Endothelial cell (in vitro differentiated cells): ENCODE measurements around the gene GRB10. TPM values are rescaled to one million over a fixed set of nuclear protein-coding genes. Genes with fewer than 3 reads are reported as not detected.

Experiments used
- DNase-seq: peaks from one replicate; pipeline ENCODE4 v3.0.0; 2021; ENCODE audit warnings: low spot score
- H3K27ac Mint-ChIP-seq: one replicate; pipeline ENCODE4 v1.8.0; 2021; ENCODE audit warnings: mixed read lengths, inconsistent platforms; ENCODE audit not compliant: unreplicated experiment
- H3K27me3 Mint-ChIP-seq: one replicate; pipeline ENCODE4 v1.8.0; 2021; ENCODE audit warnings: mild to moderate bottlenecking, moderate library complexity, mixed read lengths, inconsistent platforms; ENCODE audit not compliant: unreplicated experiment
- H3K36me3 Mint-ChIP-seq: one replicate; pipeline ENCODE4 v1.8.0; 2021; ENCODE audit warnings: mild to moderate bottlenecking, low read depth, mixed read lengths, inconsistent platforms; ENCODE audit not compliant: unreplicated experiment
- H3K4me1 Mint-ChIP-seq: one replicate; pipeline ENCODE4 v1.8.0; 2021; ENCODE audit warnings: mild to moderate bottlenecking, mixed read lengths, inconsistent platforms; ENCODE audit not compliant: unreplicated experiment
- H3K4me3 Mint-ChIP-seq: one replicate; pipeline ENCODE4 v1.8.0; 2021; ENCODE audit warnings: mild to moderate bottlenecking, mixed read lengths, inconsistent platforms; ENCODE audit not compliant: unreplicated experiment
- H3K9me3 Mint-ChIP-seq: one replicate; pipeline ENCODE4 v1.8.0; 2021; ENCODE audit warnings: mixed read lengths, inconsistent platforms; ENCODE audit not compliant: unreplicated experiment
- total RNA-seq: library from RNA; stranded (reverse); fragmentation: NEBNext Ultra II Directional; extraction: Animal tissue kit (Norgen Biotek cat#: 25700); gene quantifications from one replicate; pipeline ENCODE4 v1.2.1, GENCODE V29; 2021; ENCODE audit not compliant: unreplicated experiment
- TF ChIP-seq, protein P1 (sequence below): fragments of 200-600 bp; sonication (generic); IDR thresholded peaks from one replicate; pipeline ENCODE4 v1.5.0; 2021; ENCODE audit warnings: antibody characterized with exemption; ENCODE audit not compliant: unreplicated experiment

Gene GRB10
- total RNA-seq, 1 donor from 2014 or later, result 164 TPM

DNA sequence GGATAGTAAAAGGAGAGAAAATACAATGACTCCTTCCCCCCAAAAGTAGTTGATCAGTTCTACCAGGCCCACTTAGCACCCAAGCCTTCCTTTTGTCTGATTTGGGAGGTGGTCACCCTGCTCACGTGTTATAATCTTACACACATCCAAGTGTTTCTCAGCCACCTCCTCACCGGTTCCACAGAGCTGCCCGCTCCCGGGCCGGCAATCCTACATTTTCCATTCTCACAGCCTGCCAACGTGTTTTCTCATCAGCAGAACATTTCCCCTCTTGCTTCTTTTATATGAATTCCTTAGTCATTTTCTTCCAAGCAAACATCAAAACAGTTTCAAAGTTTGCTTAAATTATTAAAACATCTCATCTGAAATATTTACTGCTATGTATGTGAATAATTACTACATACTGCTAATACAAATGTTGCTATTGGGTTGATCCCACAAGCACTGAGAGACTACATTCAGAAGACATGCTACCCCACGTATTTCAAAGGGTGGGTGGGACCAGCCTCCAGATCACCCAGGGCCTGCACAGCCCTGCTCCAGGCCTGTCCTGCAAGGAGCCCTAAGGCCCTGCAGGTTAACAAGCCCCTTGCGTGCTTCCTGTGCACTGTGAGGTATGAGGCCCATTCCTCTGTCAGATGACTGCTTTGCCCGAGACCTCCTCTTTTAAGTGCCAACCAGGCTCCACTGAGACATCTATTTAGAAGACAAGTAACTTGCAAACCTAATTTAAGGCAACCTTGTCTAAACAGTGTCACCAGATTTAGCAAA is 75.3 kb downstream of the GRB10 start:
- peaks cover 14% of the 10 kb centered on the region for H3K27me3 Mint-ChIP-seq

DNA sequence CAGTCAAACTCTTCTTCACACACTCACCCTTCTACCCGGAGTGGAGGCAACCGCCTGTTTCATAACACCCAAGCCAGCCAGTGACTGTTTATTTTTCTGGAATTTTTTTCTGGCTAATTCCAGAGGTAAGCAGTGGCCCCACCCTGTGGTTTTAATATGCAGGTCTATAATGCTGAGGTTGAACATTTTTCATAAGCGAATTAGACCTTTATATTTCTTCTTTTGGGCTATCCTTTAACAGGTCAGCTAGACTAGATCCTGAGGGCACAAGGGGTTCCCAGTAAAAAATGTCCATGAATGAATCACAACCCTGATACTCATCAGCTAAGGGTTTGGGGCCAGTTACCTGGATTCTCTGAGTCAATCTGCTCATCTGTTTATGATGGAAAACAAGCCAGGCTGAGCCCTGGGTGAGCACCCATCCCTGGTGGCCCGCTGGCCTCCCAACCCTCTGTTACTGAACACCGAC is 76.2 kb downstream of the GRB10 start:
- Mint-ChIP-seq H3K9me3 (no peaks in the 10 kb centered on the region), H3K36me3 (peaks cover 19% of the 10 kb centered on the region), H3K27me3 (peaks cover 14% of the 10 kb centered on the region), H3K4me1 (peaks cover 68% of the 10 kb centered on the region), H3K27ac (no peak overlapping the region), H3K4me3 (no peak overlapping the region)
- TF ChIP-seq, protein P1, sequence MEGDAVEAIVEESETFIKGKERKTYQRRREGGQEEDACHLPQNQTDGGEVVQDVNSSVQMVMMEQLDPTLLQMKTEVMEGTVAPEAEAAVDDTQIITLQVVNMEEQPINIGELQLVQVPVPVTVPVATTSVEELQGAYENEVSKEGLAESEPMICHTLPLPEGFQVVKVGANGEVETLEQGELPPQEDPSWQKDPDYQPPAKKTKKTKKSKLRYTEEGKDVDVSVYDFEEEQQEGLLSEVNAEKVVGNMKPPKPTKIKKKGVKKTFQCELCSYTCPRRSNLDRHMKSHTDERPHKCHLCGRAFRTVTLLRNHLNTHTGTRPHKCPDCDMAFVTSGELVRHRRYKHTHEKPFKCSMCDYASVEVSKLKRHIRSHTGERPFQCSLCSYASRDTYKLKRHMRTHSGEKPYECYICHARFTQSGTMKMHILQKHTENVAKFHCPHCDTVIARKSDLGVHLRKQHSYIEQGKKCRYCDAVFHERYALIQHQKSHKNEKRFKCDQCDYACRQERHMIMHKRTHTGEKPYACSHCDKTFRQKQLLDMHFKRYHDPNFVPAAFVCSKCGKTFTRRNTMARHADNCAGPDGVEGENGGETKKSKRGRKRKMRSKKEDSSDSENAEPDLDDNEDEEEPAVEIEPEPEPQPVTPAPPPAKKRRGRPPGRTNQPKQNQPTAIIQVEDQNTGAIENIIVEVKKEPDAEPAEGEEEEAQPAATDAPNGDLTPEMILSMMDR, result no peak
- no peak for DNase-seq

More for the DNA sequence above, 75.3 kb downstream of the GRB10 start:
- TF ChIP-seq, protein P1, result no peak
- DNase-seq, result no peak
- no peak overlapping the region for H3K27ac Mint-ChIP-seq
- H3K9me3 Mint-ChIP-seq, result no peaks in the 10 kb centered on the region
- peaks cover 14% of the 10 kb centered on the region for H3K36me3 Mint-ChIP-seq
- peak overlapping the region; percentile 58 for H3K4me3 Mint-ChIP-seq
- H3K4me1 Mint-ChIP-seq, result peaks cover 67% of the 10 kb centered on the region

DNA sequence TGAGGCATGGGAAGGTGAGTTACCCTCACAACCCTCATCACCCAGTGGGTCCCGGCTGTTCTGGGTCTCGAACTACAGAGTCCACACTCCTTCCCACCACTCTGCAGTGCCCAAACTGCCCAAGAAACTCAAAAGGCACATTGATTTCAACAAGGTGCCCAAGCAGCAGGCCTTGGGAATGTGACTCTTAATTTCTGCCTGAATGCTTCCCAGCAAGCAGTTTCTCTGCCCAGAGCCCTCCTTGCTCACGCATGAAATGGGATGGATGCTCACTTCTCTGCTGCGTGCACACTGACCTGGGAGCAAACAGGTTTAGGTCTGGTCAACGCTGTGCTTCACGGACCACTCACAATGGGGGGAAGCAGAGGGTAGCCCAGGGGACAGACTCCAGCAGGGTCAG is 77.9 kb downstream of the GRB10 start:
- Mint-ChIP-seq H3K27me3 (peaks cover 8% of the 10 kb centered on the region), H3K4me1 (peaks cover 64% of the 10 kb centered on the region), H3K36me3 (peaks cover 26% of the 10 kb centered on the region), H3K4me3 (no peak overlapping the region), H3K9me3 (no peaks in the 10 kb centered on the region), H3K27ac (no peak overlapping the region)
- TF ChIP-seq, protein P1, result no peak
- DNase-seq, result no peak

DNA sequence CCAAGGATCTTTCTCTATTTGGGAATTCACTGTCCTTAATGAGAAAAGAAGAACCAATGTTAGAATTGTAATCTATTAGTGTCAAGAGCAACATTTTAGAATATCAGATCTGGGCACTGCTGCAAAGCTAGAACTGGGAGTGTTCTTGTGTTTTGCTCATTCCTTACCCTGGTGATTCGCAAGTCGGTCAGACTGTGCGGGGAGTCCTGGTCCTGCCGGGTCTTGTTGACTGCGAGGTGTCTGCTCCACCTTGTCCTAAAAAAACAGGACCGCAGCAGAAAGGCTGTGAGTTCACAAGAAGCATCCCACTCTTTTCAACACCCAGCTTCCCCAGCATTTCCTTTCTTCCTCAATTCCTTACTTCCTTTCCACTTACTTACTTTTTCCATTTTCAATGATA is 79.0 kb downstream of the GRB10 start:
- DNase-seq, result no peak
- TF ChIP-seq, protein P1, result no peak
- peaks cover 6% of the 10 kb centered on the region for H3K27me3 Mint-ChIP-seq
- peaks cover 26% of the 10 kb centered on the region for H3K36me3 Mint-ChIP-seq
- H3K4me1 Mint-ChIP-seq, result peaks cover 55% of the 10 kb centered on the region
- no peak overlapping the region for H3K4me3 Mint-ChIP-seq
- no peak overlapping the region for H3K27ac Mint-ChIP-seq
- no peaks in the 10 kb centered on the region for H3K9me3 Mint-ChIP-seq

GRCh38 chr7:50699143-50699542 is 83.6 kb downstream of the GRB10 start:
- no peak overlapping the region for H3K4me3 Mint-ChIP-seq
- TF ChIP-seq, protein P1, result no peak

More at GRCh38 chr7:50699143-50699542, 83.6 kb downstream of the GRB10 start:
- Mint-ChIP-seq H3K36me3 (peaks cover 22% of the 10 kb centered on the region), H3K27ac (no peak overlapping the region), H3K9me3 (no peaks in the 10 kb centered on the region), H3K27me3 (no peaks in the 10 kb centered on the region), H3K4me1 (peaks cover 33% of the 10 kb centered on the region)
- no peak for DNase-seq
